GM12801 (cell line): ENCODE measurements around the gene PTPRQ.

ENCODE experiments used
- CTCF ChIP-seq: IDR thresholded peaks from one replicate; pipeline ENCODE4 v1.5.1; 2011; ENCODE audit warnings: control low read depth; ENCODE audit not compliant: insufficient read length; ENCODE audit errors: extremely low read depth

PTPRQ gene

GRCh38 chr12:80712866-80713265, 268.8 kb downstream of the PTPRQ start:
- TF ChIP-seq CTCF, result no peak

- TF ChIP-seq CTCF, result no peak
Measured at GRCh38 chr12:80713419-80713818, 269.4 kb downstream of the PTPRQ start.

- no peak for TF ChIP-seq CTCF
Measured at GRCh38 chr12:80714055-80714454, 270.0 kb downstream of the PTPRQ start.

- TF ChIP-seq CTCF, result no peak
Measured at GRCh38 chr12:80714846-80715245, 270.8 kb downstream of the PTPRQ start.

GRCh38 chr12:80715713-80716249, 271.7 kb downstream of the PTPRQ start:
- no peak for TF ChIP-seq CTCF

- TF ChIP-seq CTCF, result no peak
Measured at GRCh38 chr12:80716696-80717469, 272.8 kb downstream of the PTPRQ start, which contains the start of gene MYF5. MYF5 (plus strand) TSS chr12:80716912; CDS start chr12:80717064, 152 bp downstream.

GRCh38 chr12:80717856-80718255, 273.8 kb downstream of the PTPRQ start:
- no peak for TF ChIP-seq CTCF
